ENCODE data around the gene GPR34.

DNA sequence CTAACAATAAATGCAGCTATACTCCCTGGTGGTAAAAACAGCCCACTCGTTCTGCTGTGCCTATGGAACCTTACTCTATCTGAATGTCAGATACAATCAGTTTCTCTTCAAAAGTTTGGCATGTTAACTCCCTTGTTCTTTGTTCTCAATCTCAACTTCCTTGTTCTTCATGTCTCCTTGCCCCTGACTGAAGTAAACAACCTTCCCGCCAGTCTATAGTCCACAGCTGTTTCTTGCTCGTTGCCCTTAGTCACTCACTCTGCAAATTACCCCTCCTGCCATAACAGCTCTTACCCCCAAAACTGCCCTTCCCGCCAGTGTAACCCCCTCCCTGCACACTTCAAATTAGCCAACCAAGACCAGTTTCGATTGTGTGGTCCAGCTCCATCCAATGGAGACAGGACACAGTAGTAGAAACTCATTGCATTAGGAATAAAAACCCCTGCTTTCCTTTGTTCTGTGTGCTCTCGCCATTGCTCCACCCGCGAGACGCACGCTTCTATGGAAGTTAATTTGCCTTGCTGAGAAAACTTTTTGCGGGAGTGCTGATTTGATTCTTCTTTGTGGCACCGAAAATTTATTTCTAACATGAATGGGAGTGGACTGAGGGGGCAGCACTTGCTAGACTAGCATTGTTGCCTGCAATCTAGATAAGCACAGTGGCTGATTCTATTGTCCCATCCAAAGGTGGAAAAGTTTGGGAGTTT lies 28.1 kb downstream of the GPR34 start:
- TF ChIP-seq, protein P1, sequence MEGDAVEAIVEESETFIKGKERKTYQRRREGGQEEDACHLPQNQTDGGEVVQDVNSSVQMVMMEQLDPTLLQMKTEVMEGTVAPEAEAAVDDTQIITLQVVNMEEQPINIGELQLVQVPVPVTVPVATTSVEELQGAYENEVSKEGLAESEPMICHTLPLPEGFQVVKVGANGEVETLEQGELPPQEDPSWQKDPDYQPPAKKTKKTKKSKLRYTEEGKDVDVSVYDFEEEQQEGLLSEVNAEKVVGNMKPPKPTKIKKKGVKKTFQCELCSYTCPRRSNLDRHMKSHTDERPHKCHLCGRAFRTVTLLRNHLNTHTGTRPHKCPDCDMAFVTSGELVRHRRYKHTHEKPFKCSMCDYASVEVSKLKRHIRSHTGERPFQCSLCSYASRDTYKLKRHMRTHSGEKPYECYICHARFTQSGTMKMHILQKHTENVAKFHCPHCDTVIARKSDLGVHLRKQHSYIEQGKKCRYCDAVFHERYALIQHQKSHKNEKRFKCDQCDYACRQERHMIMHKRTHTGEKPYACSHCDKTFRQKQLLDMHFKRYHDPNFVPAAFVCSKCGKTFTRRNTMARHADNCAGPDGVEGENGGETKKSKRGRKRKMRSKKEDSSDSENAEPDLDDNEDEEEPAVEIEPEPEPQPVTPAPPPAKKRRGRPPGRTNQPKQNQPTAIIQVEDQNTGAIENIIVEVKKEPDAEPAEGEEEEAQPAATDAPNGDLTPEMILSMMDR (IDR thresholded peaks at IDR 0.05), result no peak
- TF ChIP-seq POLR2A (IDR thresholded peaks at IDR 0.05), result no peak

All from right lobe of liver (tissue), 4 donors.